WERI-Rb-1 (cell line): ENCODE results near the gene DTNBP1.

ENCODE experiments used
- DNase-seq: peaks from one replicate; pipeline ENCODE4 v3.0.0-alpha.2; 2020
- H3K27ac ChIP-seq: fragments of 250-450 bp; sonication (Bioruptor Pico); 2 replicates; pipeline ENCODE4 v1.5.1; 2020; ENCODE audit warnings: mild to moderate bottlenecking, moderate library complexity
- H3K27me3 ChIP-seq: fragments of 250-450 bp; sonication (Bioruptor Pico); 2 replicates; pipeline ENCODE4 v1.5.1; 2021; ENCODE audit warnings: mild to moderate bottlenecking, low read depth, moderate library complexity; ENCODE audit not compliant: insufficient read depth, severe bottlenecking
- H3K36me3 ChIP-seq: fragments of 250-450 bp; sonication (Bioruptor Pico); 2 replicates; pipeline ENCODE4 v1.5.1; 2020; ENCODE audit warnings: mild to moderate bottlenecking, moderate library complexity
- H3K4me3 ChIP-seq: 2 replicates; pipeline ENCODE4 v1.5.1; 2011; ENCODE audit warnings: low read depth, mild to moderate bottlenecking, control low read depth, low read length
- H3K9me3 ChIP-seq: fragments of 250-450 bp; sonication (Bioruptor Pico); 2 replicates; pipeline ENCODE4 v1.5.1; 2021; ENCODE audit warnings: mild to moderate bottlenecking, moderate library complexity; ENCODE audit not compliant: severe bottlenecking
- TF ChIP-seq, protein P1 (sequence below): IDR thresholded peaks from 2 replicates; pipeline ENCODE4 v1.5.1; 2011; ENCODE audit warnings: low read depth, mild to moderate bottlenecking, control low read depth, inconsistent platforms, low read length

Gene DTNBP1

DNA sequence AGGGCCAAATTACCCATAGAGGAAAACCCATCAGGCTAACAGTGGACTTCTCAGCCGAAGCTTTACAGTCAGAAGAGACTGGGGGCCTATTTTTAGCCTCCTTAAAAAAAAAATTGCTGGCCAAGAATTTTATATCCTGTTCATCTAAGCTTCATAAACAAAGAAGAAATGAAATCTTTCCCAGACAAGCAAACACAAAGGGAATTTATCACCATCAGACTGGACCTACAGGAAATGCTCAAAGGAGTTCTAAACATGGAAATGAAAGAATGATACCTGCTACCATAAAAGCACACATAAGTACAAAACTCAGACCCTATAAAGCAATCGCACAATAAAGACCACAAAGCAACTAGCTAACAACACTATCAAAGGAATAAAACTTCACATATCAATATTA, 19.3 kb downstream of the DTNBP1 start:
- Histone ChIP-seq H3K9me3 (peaks cover 5% of the 10 kb centered on the region), H3K27ac (no peak overlapping the region), H3K36me3 (no peaks in the 10 kb centered on the region; the same call in none of the 2 replicates), H3K4me3 (no peak overlapping the region), H3K27me3 (no peaks in the 10 kb centered on the region)
- TF ChIP-seq, protein P1, sequence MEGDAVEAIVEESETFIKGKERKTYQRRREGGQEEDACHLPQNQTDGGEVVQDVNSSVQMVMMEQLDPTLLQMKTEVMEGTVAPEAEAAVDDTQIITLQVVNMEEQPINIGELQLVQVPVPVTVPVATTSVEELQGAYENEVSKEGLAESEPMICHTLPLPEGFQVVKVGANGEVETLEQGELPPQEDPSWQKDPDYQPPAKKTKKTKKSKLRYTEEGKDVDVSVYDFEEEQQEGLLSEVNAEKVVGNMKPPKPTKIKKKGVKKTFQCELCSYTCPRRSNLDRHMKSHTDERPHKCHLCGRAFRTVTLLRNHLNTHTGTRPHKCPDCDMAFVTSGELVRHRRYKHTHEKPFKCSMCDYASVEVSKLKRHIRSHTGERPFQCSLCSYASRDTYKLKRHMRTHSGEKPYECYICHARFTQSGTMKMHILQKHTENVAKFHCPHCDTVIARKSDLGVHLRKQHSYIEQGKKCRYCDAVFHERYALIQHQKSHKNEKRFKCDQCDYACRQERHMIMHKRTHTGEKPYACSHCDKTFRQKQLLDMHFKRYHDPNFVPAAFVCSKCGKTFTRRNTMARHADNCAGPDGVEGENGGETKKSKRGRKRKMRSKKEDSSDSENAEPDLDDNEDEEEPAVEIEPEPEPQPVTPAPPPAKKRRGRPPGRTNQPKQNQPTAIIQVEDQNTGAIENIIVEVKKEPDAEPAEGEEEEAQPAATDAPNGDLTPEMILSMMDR = no peak
- no peak for DNase-seq

- H3K27me3 ChIP-seq = no peaks in the 10 kb centered on the region
- peak; percentile 37 for DNase-seq
- TF ChIP-seq, protein P1 = peak; percentile 74
- no peak overlapping the region for H3K27ac ChIP-seq
- H3K9me3 ChIP-seq = peaks cover 5% of the 10 kb centered on the region
- H3K4me3 ChIP-seq = no peak overlapping the region
- no peaks in the 10 kb centered on the region; the same call in none of the 2 replicates for H3K36me3 ChIP-seq
Measured at GRCh38 chr6:15642276-15642675, 20.6 kb downstream of the DTNBP1 start.

- peaks cover 6% of the 10 kb centered on the region for H3K36me3 ChIP-seq
- no peak overlapping the region for H3K4me3 ChIP-seq
- DNase-seq = no peak
- TF ChIP-seq, protein P1 = no peak
- no peak overlapping the region for H3K27ac ChIP-seq
- no peaks in the 10 kb centered on the region for H3K27me3 ChIP-seq
- H3K9me3 ChIP-seq = peaks cover 1% of the 10 kb centered on the region
Measured at GRCh38 chr6:15638373-15638772, 24.5 kb downstream of the DTNBP1 start.

DNA sequence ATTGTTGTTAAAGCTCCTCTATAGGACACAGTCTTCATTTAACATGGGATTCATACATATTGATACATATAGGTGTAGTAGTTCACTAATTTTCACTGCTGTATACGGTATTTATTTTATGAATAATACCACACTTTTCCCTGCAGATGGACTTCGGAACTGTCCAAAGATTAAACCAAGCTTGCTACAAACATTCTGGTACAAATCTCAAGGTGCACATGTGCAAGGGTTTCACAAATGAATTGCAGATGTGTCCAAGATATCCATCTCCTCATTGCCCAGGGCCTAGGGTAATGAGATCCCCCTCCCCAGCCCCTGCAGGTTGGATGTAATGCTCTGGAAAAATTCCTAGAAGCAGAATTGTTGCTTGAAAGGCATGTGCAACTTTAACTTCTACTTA, 31.4 kb downstream of the DTNBP1 start:
- Histone ChIP-seq H3K4me3 (no peak overlapping the region), H3K9me3 (no peaks in the 10 kb centered on the region), H3K27ac (no peak overlapping the region), H3K27me3 (no peaks in the 10 kb centered on the region), H3K36me3 (no peaks in the 10 kb centered on the region; the same call in none of the 2 replicates)
- DNase-seq = no peak
- TF ChIP-seq, protein P1 = no peak

- DNase-seq = no peak
- Histone ChIP-seq H3K27ac (no peak overlapping the region), H3K27me3 (no peaks in the 10 kb centered on the region), H3K36me3 (peaks cover 7% of the 10 kb centered on the region), H3K4me3 (no peak overlapping the region), H3K9me3 (no peaks in the 10 kb centered on the region)
- TF ChIP-seq, protein P1 = no peak
Measured at GRCh38 chr6:15630202-15630601, 32.6 kb downstream of the DTNBP1 start.

- DNase-seq = no peak
- no peaks in the 10 kb centered on the region for H3K9me3 ChIP-seq
- no peak overlapping the region for H3K27ac ChIP-seq
- H3K4me3 ChIP-seq = no peak overlapping the region
- TF ChIP-seq, protein P1 = no peak
- H3K27me3 ChIP-seq = no peaks in the 10 kb centered on the region
- peaks cover 10% of the 10 kb centered on the region for H3K36me3 ChIP-seq
Measured at GRCh38 chr6:15629487-15629886, 33.3 kb downstream of the DTNBP1 start.
